ENCODE results near the gene SLC25A21.
"Not testable (repeated sequence)": the region's sequence is repeated elsewhere in the genome, so short reads cannot be mapped to it uniquely, and the experiment has no call there.

SLC25A21 gene

GRCh38 chr14:36713960-36714703 lies 458.3 kb downstream of the SLC25A21 start:
- no peak for DNase-seq (ENCODE audit: low read depth in 2 of 2)

GRCh38 chr14:36707570-36707969 lies 464.8 kb downstream of the SLC25A21 start:
- no peak for DNase-seq (ENCODE audit: low read depth in 2 of 2)

GRCh38 chr14:36702474-36702873 lies 469.9 kb downstream of the SLC25A21 start:
- DNase-seq (ENCODE audit: low read depth in 2 of 2), result no peak

GRCh38 chr14:36701132-36701531 lies 471.3 kb downstream of the SLC25A21 start:
- DNase-seq (ENCODE audit: low read depth in 2 of 2), result no peak

GRCh38 chr14:36700651-36701050 lies 471.8 kb downstream of the SLC25A21 start:
- no peak for DNase-seq (ENCODE audit: low read depth in 2 of 2)

GRCh38 chr14:36699420-36699819 lies 473.0 kb downstream of the SLC25A21 start:
- DNase-seq (ENCODE audit: low read depth in 2 of 2), result not testable (repeated sequence)

- DNase-seq (ENCODE audit: low read depth in 2 of 2), result no peak
Observed at GRCh38 chr14:36690311-36691040, 481.9 kb downstream of the SLC25A21 start.

- DNase-seq (ENCODE audit: low read depth in 2 of 2), result no peak
Observed at GRCh38 chr14:36684946-36685345, 487.5 kb downstream of the SLC25A21 start.

- no peak for DNase-seq (ENCODE audit: low read depth in 2 of 2)
Observed at GRCh38 chr14:36683083-36683724, 489.2 kb downstream of the SLC25A21 start.

GRCh38 chr14:36682338-36682737 lies 490.1 kb downstream of the SLC25A21 start:
- DNase-seq (ENCODE audit: low read depth in 2 of 2), result no peak

GRCh38 chr14:36676236-36676635 lies 496.2 kb downstream of the SLC25A21 start:
- no peak for DNase-seq (ENCODE audit: low read depth in 2 of 2)

GRCh38 chr14:36675581-36675980 lies 496.8 kb downstream of the SLC25A21 start:
- DNase-seq (ENCODE audit: low read depth in 2 of 2), result no peak

- no peak for DNase-seq (ENCODE audit: low read depth in 2 of 2)
Observed at GRCh38 chr14:36674659-36675058, 497.7 kb downstream of the SLC25A21 start.

GRCh38 chr14:36672095-36672494 lies 500.3 kb downstream of the SLC25A21 start:
- no peak for DNase-seq (ENCODE audit: low read depth in 2 of 2)

- no peak for DNase-seq (ENCODE audit: low read depth in 2 of 2)
Observed at GRCh38 chr14:36671149-36671548, 501.3 kb downstream of the SLC25A21 start.

GRCh38 chr14:36667679-36668078 lies 504.7 kb downstream of the SLC25A21 start:
- DNase-seq (ENCODE audit: low read depth in 2 of 2), result no peak

GRCh38 chr14:36666416-36667206 lies 505.8 kb downstream of the SLC25A21 start:
- DNase-seq (ENCODE audit: low read depth in 2 of 2), result no peak

GRCh38 chr14:36665887-36666415 lies 506.5 kb downstream of the SLC25A21 start:
- no peak for DNase-seq (ENCODE audit: low read depth in 2 of 2)

GRCh38 chr14:36664322-36665193 lies 507.8 kb downstream of the SLC25A21 start:
- no peak for DNase-seq (ENCODE audit: low read depth in 2 of 2)

All from stimulated activated CD8-positive, alpha-beta memory T cell treated with anti-CD3 and anti-CD28 coated beads, Interleukin-15, amount 100 ng/mL, for 4 hours (primary cell).